ENCODE measurements around the gene TSSC4. TPM values are rescaled to one million over a fixed set of nuclear protein-coding genes. Genes with fewer than 3 reads are reported as not detected.

The TSSC4 gene
- total RNA-seq, 1 donor, result 54.8 TPM

DNA sequence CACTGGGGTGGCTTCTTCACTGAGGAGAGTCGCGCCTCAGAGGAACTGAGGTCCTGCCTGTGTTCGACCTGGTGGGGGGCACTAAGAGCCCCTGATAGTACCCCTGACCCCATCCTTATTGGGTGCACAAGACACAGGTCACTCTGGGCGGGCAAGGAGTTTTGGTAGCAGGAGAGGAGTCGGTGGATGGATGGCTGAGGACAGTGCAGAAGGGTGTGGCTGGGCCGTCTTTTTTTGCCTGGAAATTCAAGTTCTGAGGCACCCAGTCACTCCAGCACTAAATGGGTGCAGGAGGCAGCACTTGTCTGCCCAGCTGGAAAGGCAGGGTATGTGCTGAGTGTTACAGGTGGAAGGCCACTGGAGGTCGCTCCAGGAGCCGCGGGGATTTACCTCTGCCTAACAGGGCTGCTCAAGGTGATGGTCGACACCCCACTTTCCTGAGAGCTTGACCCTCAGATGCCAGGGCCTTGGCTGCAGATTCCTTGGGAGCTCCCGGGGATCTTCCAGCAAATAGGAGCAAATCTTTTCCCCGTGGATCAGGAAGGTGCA lies 960 bp downstream of the TSSC4 start:
- no peak for DNase-seq (ENCODE audit: low read depth)
- peak overlapping the region; percentile 100 for H3K4me3 ChIP-seq (ENCODE audit: low read depth, low read length)
- TF ChIP-seq, protein P1, sequence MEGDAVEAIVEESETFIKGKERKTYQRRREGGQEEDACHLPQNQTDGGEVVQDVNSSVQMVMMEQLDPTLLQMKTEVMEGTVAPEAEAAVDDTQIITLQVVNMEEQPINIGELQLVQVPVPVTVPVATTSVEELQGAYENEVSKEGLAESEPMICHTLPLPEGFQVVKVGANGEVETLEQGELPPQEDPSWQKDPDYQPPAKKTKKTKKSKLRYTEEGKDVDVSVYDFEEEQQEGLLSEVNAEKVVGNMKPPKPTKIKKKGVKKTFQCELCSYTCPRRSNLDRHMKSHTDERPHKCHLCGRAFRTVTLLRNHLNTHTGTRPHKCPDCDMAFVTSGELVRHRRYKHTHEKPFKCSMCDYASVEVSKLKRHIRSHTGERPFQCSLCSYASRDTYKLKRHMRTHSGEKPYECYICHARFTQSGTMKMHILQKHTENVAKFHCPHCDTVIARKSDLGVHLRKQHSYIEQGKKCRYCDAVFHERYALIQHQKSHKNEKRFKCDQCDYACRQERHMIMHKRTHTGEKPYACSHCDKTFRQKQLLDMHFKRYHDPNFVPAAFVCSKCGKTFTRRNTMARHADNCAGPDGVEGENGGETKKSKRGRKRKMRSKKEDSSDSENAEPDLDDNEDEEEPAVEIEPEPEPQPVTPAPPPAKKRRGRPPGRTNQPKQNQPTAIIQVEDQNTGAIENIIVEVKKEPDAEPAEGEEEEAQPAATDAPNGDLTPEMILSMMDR (IDR thresholded peaks at IDR 0.05; ENCODE audit: insufficient read depth, low read depth, low read length), result no peak

DNA sequence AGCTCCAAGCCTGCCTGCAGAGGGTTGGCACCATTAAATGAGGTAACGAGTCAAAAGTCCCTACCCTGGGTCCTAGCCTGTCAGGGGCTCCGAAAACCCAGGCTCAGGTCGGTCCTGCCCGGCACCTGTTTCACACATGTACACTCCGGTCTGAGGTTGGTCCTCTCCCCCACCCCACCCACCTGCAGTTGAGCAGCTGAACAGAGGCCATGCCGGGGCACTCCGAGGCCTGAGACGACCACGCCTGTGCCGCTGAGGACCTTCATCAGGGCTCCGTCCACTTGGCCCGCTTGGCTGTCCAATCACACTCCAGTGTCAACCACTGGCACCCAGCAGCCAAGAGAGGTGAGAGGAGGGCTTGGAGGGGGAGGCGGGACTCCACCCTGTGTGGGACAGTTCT lies 1.6 kb downstream of the TSSC4 start:
- H3K4me3 ChIP-seq (ENCODE audit: low read depth, low read length), result peak overlapping the region; percentile 100
- no peak for DNase-seq (ENCODE audit: low read depth)
- TF ChIP-seq, protein P1 (IDR thresholded peaks at IDR 0.05; ENCODE audit: insufficient read depth, low read depth, low read length), result no peak

DNA sequence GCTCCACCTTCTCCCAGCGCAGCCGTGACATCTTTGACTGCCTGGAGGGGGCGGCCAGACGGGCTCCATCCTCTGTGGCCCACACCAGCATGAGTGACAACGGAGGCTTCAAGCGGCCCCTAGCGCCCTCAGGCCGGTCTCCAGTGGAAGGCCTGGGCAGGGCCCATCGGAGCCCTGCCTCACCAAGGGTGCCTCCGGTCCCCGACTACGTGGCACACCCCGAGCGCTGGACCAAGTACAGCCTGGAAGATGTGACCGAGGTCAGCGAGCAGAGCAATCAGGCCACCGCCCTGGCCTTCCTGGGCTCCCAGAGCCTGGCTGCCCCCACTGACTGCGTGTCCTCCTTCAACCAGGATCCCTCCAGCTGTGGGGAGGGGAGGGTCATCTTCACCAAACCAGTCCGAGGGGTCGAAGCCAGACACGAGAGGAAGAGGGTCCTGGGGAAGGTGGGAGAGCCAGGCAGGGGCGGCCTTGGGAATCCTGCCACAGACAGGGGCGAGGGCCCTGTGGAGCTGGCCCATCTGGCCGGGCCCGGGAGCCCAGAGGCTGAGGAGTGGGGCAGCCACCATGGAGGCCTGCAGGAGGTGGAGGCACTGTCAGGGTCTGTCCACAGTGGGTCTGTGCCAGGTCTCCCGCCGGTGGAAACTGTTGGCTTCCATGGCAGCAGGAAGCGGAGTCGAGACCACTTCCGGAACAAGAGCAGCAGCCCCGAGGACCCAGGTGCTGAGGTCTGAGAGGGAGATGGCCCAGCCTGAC lies 2.5 kb downstream of the TSSC4 start:
- no peak for DNase-seq (ENCODE audit: low read depth)

DNA sequence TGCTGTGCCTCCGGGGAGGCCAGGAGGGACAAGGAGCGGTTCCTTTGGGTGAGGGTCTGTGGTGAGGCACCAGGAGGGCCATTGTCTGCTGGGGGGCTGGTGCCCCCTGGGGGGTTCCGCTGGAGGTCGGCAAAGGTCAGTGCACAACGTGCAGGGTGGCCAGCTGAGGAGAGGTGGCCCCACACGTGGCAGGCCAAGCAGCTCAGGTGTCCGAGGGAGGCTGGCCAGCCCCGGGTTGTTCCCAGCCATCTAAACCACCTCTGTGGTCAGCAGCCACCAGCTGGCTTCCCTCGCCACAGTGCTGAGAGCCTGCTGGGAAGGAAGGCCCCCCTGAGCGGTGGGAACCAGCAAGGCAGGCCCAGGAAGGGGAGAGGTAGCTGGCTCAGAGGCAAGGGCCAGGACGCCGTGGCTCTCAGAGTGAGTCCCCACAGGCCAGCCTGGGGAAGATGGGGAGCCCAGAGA lies 4.2 kb downstream of the TSSC4 start:
- TF ChIP-seq, protein P1 (IDR thresholded peaks at IDR 0.05; ENCODE audit: insufficient read depth, low read depth, low read length), result no peak
- no peak overlapping the region for H3K4me3 ChIP-seq (ENCODE audit: low read depth, low read length)
- no peak for DNase-seq (ENCODE audit: low read depth)

More for the DNA sequence above, 2.5 kb downstream of the TSSC4 start:
- no peak overlapping the region for H3K4me3 ChIP-seq (ENCODE audit: low read depth, low read length)
- TF ChIP-seq, protein P1 (IDR thresholded peaks at IDR 0.05; ENCODE audit: insufficient read depth, low read depth, low read length), result no peak

DNA sequence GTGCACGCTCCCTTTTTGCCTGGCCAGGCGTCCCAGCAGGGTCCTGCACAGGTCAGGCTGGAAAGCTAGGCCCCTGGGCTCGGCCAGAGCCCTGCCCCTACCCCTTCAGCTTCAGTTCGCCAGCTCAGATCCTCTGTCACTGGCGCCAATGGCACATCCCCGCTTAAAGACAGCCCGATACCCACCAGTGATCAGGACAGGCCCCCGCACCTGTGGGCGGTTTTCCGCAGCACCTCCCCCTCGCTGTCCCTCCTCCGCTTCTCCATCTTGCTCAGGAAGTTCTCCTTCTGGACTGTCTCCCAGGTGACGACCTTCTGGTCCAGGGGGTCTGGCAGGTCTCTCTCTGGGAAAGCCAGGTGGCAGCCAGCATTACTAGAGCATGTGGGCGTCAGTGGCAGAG lies 5.9 kb downstream of the TSSC4 start:
- DNase-seq (ENCODE audit: low read depth), result no peak
- no peak overlapping the region for H3K4me3 ChIP-seq (ENCODE audit: low read depth, low read length)
- TF ChIP-seq, protein P1 (IDR thresholded peaks at IDR 0.05; ENCODE audit: insufficient read depth, low read depth, low read length), result no peak

DNA sequence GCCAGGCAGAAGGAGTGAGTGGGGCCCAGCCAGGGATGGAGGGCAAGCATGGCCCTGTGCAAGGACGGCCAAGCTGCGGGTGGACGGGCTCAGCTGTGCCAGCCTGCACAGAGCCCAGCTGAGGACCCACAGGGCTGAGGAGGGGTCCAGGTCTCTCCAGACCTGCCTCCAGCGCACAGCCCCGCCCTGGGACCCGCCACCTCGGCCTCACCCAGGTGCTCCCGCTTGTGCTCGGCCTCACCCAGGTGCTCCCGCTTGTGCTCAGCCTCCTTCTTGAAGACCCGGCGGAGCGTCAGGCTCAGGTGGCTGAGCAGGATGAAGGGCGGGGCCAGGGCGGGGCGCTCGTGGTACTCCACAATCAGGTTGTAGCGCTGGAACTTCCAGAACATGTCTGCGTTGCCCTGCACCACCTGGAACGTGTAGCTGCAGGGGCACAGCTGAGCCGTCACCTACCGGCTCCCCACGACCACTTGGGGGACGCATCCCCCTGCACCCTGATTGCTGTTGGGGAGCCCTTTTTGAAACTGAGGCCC lies 6.4 kb downstream of the TSSC4 start:
- no peak for DNase-seq (ENCODE audit: low read depth)
- TF ChIP-seq, protein P1 (IDR thresholded peaks at IDR 0.05; ENCODE audit: insufficient read depth, low read depth, low read length), result no peak
- no peak overlapping the region for H3K4me3 ChIP-seq (ENCODE audit: low read depth, low read length)

Data from fibroblast of villous mesenchyme (primary cell).